Measurements from ENCODE around the gene MT1X. TPM values are rescaled to one million over a fixed set of nuclear protein-coding genes. Genes with fewer than 3 reads are reported as not detected.
A peak's percentile ranks its signal among the peaks of the same experiment; 100 is the strongest.

Gene MT1X
- total and polyA plus RNA-seq, 2 experiments from 2014 or later = 293 to 942 TPM

GRCh38 chr16:56647641-56648431, 34.4 kb upstream of the MT1X start:
- H3F3A ChIP-seq (replicated peaks; ENCODE audit: low read depth) = 0 out of 2 replicates have a peak, but pooled peaks cover 2% of the 10 kb centered on the region
- H3K4me3 ChIP-seq = peak overlapping the region; percentile 49
- H3K27me3 ChIP-seq (ENCODE audit: insufficient read depth) = peaks cover 82% of the 10 kb centered on the region
- peak in 1 of 2 experiments; percentile 57; a peak in 2 of 4 replicates for TF ChIP-seq CTCF (conservative IDR thresholded peaks at IDR 0.05; ENCODE audit: low read depth in 2 of 2)
- TF ChIP-seq POLR2AphosphoS5 (IDR thresholded peaks at IDR 0.05; ENCODE audit: low read depth) = no peak
- H3K9me2 ChIP-seq (ENCODE audit: insufficient read depth) = no peaks in the 10 kb centered on the region
- no peak overlapping the region for H3K27ac Mint-ChIP-seq
- H3K36me3 ChIP-seq (ENCODE audit: insufficient read depth) = no peaks in the 10 kb centered on the region
- peaks cover 16% of the 10 kb centered on the region; the same call in 2 of the 3 replicates for H3K4me1 Mint-ChIP-seq
- DNase-seq (ENCODE audit: low spot score) = peak; percentile 67
- no peak overlapping the region for H3K27ac ChIP-seq (ENCODE audit: low read depth)
- H3K9me3 Mint-ChIP-seq = no peaks in the 10 kb centered on the region
- H3K4me2 ChIP-seq = peak overlapping the region; percentile 83
- H3K4me1 ChIP-seq (ENCODE audit: insufficient read depth) = peaks cover 7% of the 10 kb centered on the region; the same call in 1 of the 2 replicates
- no peaks in the 10 kb centered on the region for H4K20me1 ChIP-seq (replicated peaks; ENCODE audit: insufficient read depth)
- no peaks in the 10 kb centered on the region for H3K36me3 Mint-ChIP-seq (ENCODE audit: low read depth)
- peak overlapping the region; percentile 54; the same call in 2 of the 3 replicates for H3K4me3 Mint-ChIP-seq
- H2AFZ ChIP-seq = peak overlapping the region; percentile 99
- H3K27me3 Mint-ChIP-seq (ENCODE audit: insufficient read depth, low read depth, poor library complexity) = peaks cover 83% of the 10 kb centered on the region
- H3K79me2 ChIP-seq (replicated peaks; ENCODE audit: insufficient read depth) = no peaks in the 10 kb centered on the region
- peak; percentile 75 for ATAC-seq

GRCh38 chr16:56649271-56649670, 33.0 kb upstream of the MT1X start:
- no peak for DNase-seq (ENCODE audit: low spot score)
- no peak for ATAC-seq
- Histone ChIP-seq H3K79me2 (replicated peaks; ENCODE audit: insufficient read depth) (no peaks in the 10 kb centered on the region), H3K27ac (ENCODE audit: low read depth) (no peak overlapping the region), H3K36me3 (ENCODE audit: insufficient read depth) (no peaks in the 10 kb centered on the region), H4K20me1 (replicated peaks; ENCODE audit: insufficient read depth) (no peaks in the 10 kb centered on the region), H3K4me1 (ENCODE audit: insufficient read depth) (peaks cover under 1% of the 10 kb centered on the region; the same call in 1 of the 2 replicates), H3K9me2 (ENCODE audit: insufficient read depth) (no peaks in the 10 kb centered on the region), H3F3A (replicated peaks; ENCODE audit: low read depth) (0 out of 2 replicates have a peak, but pooled peaks cover 1% of the 10 kb centered on the region), H3K27me3 (ENCODE audit: insufficient read depth) (peaks cover 73% of the 10 kb centered on the region), H3K4me2 (no peak overlapping the region), H2AFZ (no peak overlapping the region), H3K4me3 (no peak overlapping the region)
- Mint-ChIP-seq H3K9me3 (no peaks in the 10 kb centered on the region), H3K4me3 (no peak overlapping the region), H3K36me3 (ENCODE audit: low read depth) (no peaks in the 10 kb centered on the region), H3K4me1 (peaks cover 5% of the 10 kb centered on the region; the same call in 2 of the 3 replicates), H3K27ac (no peak overlapping the region), H3K27me3 (ENCODE audit: insufficient read depth, low read depth, poor library complexity) (peaks cover 70% of the 10 kb centered on the region)
- no peak for TF ChIP-seq STAT1 (IDR thresholded peaks at IDR 0.05; ENCODE audit: unreplicated experiment)
- TF ChIP-seq ZNF331 (CRISPR knock-in tag; IDR thresholded peaks at IDR 0.05; ENCODE audit: low read depth) = no peak
- no peak for TF ChIP-seq EZH2phosphoT487 (IDR thresholded peaks at IDR 0.05; ENCODE audit: unreplicated experiment)
- no peak for TF ChIP-seq ETS1 (IDR thresholded peaks at IDR 0.05)
